Skin epidermis (tissue), 12 donors: ENCODE data around the gene TBC1D22A.
A peak's percentile ranks its signal among the peaks of the same experiment; 100 is the strongest.
"Not testable (repeated sequence)": the region's sequence is repeated elsewhere in the genome, so short reads cannot be mapped to it uniquely, and the experiment has no call there.

Source experiments
- H3K27ac ChIP-seq, 21 experiments: fragments of 200-600 bp; sonication (generic) in 11 of 21; one replicate each; pipeline ENCODE4 v1.5.0; 2020; ENCODE audit warnings: mild to moderate bottlenecking in 3 of 21, inconsistent platforms in 2 of 21, moderate library complexity in 2 of 21
- H3K4me3 ChIP-seq, 7 experiments: fragments of 200-600 bp; sonication (generic) in 2 of 7; one replicate each; pipeline ENCODE4 v1.5.0; 2020; ENCODE audit warnings: inconsistent platforms in 2 of 7, mild to moderate bottlenecking in 2 of 7, moderate library complexity in 1 of 7

Gene TBC1D22A

DNA sequence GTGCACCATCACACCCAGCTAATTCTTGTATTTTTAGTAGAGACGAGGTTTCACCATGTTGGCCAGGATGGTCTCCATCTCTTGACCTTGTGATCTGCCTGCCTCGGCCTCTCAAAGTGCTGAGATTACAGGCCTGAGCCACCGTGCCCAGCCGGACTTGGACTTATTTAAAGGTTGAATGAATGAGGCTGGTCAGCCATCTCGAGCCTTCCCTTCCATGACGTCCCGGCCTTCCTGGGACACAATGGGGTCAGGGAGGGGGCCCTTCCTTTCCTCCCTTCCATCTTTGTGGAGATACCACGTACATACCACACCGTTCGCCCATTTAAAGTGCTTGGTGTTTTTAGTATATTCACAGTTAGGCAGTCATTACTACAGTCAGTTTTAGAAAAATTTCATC, 19.8 kb downstream of the TBC1D22A start:
- H3K4me3 ChIP-seq, H3K27ac ChIP-seq: not testable (repeated sequence)

DNA sequence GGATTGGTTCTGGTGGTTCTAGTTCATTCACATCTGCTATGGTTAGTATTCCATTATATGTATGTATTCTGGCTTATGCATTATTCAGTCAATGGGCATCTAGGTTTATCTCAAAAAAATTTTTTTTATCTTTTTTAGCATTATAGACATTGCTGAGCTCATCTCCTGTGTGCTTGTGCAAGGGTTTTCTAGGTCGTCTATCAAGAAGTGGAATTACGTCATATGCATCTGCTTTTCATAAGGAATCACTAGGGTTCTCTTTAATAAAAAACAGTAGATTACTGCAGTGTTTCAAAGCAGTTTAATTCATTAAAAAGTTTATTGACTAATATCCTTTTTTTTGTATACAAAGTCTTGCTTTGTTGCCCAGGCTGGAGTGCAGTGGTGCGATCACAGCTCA, 21.3 kb downstream of the TBC1D22A start:
- no peak overlapping the region for H3K27ac ChIP-seq
- H3K4me3 ChIP-seq = no peak overlapping the region

DNA sequence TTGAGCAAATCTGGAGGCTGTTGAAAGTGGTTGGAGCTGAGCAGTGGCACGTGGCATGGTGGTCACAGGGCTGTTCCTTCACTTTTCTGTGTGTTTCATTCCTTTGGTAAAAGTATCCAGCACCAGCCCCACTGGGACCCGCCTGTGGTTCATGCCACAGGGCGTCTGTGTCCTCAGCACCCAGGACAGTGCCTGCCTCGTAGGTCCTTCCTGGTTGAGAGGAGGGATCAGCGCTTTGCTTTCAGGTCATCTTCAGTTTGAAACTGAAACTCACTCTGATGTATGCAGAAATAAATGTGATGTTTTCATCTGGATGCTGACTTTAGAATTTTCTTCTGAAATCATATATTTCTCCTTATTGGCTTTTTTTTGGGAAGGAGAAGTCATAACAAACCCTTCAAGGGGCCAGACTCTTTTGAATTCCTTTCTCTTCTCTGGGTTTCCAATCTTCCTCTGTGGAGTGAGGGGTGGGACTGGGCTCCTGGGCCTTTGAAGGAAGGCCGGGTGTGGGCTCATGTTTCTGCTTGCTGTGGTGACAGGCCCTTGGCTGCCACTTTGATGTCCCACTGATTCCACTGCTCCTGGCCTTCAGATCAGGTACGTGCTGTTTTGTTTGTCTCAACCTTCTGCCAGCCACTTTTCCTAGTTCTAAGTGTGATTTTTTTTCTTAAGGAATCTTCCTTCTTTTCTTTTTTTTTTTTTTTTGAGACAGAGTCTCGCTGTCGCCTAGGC, 26.2 kb downstream of the TBC1D22A start:
- Histone ChIP-seq H3K4me3 (no peak overlapping the region), H3K27ac (peak overlapping the region in 2 of 21 experiments; percentile 19 to 32)

DNA sequence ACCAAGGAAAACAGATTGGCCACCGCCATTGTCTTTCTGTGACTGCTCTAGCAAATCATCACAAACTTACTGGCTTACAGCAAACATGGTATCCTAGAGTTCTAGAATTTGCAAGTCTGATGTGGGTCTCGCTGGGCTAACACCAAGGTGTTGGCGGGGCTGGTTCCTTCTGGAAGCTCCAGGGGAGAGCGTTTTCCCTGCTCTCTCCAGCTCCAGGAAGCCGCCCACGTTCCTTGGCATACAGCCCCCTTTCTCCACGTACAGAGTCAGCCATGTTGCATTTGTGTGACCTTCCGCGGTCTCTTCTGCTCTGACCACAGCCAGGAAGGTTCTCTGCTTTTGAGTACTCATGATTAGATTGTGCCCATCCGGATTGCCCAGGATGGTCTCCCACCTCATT, 27.5 kb downstream of the TBC1D22A start:
- Histone ChIP-seq H3K27ac (peak overlapping the region in 5 of 21 experiments; percentile 47 to 90 (median 85)), H3K4me3 (no peak overlapping the region)

DNA sequence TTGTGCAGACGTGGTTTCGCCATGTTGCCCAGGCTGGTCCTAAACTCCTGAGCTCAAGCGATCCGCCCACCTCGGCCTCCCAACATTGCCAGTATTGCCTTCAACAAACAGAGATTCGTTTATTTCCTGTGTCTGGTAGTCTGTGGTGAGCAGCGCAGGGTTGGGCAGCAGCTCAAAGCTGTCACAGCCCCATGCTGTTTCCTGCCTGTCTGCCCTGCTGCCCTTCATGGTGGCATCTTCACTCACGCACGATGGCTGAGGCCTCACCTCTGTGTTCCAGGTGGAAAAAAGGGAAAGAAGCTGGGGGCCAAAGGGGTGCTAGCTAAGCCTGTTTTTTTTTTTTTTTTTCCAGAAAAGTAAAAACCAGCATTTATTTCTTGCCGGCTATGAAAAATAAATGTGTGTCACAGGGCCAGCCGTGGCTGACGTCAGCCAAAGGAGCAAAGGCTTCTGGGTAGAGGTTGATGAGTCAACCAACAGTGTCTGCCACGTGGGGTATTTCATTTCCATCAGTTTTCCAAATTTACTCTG, 28.8 kb downstream of the TBC1D22A start:
- H3K4me3 ChIP-seq = peak overlapping the region in 1 of 7 experiments; percentile 8
- H3K27ac ChIP-seq = peak overlapping the region in 18 of 21 experiments; percentile 43 to 90 (median 70)

DNA sequence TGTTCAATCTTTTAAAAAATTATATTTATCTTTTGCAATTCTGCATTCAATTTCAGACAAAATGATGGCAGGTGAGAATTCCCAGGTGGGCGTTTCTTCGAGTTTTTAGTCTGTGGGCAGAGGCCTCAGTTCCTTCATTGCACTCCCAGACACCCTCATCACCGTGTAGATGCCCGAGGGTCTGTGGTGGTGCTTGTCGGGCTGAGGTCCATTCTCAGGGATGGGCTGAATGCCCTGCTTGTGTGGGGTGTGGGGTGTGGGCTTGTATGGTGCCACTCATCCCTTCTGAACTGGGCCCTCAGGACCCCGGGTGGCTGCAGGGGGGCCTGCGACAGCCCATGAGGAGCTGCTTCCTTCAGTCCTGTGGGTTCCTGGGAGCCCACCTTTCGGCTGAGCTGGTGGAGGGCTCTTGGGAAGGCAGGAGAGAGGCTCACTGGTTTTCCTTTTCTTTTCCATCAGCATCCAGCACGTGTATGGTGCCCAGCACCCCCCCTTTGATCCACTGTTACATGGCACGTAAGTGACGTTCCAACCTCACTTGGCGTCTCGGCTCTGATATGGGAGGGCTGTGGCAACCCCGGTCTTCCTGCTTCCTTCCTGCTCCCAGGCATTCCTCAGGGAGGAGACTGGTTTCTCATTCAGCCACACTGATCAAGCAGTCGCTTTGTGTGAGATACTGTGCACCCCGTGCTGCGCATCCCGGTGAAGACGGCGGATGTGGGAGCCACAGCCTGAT, 29.8 kb downstream of the TBC1D22A start:
- no peak overlapping the region for H3K4me3 ChIP-seq
- H3K27ac ChIP-seq = peak overlapping the region in 19 of 21 experiments; percentile 9 to 90 (median 67)

DNA sequence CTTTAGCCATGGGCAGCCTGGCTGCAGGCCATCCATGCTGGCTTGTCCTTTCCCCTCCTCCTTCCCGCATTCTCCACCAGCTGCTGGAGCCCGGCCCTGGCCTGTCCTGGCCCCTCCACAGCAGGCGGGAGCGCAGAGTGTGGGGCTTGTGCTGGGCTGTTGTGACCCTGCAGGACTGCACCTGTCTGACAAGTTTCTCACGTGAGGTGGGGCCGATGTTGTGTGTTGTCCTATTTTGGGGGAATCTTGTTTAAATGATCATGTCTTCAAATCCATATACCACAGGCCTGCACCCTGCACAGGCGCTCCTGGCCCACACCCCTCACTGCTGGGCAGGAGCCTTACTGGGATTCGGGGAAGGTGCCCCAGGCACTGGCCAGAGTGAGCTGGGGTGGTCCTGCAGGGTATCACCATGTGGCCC, 30.4 kb downstream of the TBC1D22A start:
- H3K27ac ChIP-seq = peak overlapping the region in 11 of 21 experiments; percentile 47 to 90 (median 78)
- no peak overlapping the region for H3K4me3 ChIP-seq

DNA sequence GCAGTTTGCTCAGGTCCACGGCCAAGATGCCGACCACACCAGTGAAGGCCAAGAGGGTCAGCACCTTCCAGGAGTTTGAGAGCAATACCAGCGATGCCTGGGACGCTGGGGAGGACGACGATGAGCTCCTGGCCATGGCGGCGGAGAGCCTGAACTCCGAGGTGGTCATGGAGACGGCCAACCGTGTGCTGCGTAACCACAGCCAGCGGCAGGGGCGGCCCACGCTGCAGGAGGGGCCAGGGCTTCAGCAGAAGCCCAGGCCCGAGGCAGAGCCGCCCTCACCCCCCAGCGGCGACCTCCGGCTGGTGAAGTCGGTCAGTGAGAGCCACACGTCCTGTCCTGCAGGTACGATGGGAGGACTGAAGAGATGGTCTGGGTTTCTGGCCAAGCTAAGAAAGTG, 31.0 kb downstream of the TBC1D22A start:
- Histone ChIP-seq H3K27ac (peak overlapping the region in 2 of 21 experiments; percentile 47 to 87), H3K4me3 (no peak overlapping the region)

DNA sequence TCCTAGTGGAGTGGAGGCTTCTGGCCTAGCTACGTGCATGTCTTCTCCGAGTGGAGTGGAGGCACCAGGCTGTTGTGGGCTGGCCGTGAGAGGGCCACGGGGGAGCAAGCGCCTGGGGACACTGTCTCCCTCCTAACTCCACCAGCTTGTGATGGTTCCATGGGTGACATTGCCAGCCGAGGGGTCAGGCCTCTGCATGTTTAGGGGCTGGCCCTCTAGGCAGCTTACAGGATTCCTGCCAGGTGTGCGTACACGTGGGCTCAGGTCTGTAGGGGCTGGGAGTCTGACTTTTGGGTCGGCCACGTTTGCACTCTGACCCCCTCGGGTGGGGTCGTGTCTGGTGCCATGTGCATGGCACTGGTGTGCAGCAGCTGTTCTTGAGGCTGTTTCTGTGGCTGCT, 31.6 kb downstream of the TBC1D22A start:
- Histone ChIP-seq H3K4me3 (no peak overlapping the region), H3K27ac (no peak overlapping the region)

DNA sequence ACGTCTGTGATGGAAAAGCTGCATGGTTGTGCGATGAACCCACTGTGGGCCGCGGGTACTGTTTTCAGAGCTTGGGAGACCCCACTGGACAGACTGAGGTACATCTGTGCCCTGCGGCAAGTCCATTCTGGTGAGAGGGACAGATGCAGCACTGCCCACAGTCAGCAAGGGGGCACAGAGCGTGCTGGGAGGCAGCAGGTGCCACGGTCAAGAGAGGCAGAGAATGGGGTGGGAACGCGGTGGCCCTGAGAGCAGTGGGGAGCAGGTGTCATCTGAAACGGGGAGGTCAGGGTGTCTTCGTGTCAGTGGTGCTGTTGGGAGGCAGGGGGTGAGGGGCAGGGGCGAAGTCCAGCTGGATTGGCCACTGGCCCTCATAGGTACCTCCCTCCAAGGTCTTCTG, 32.0 kb downstream of the TBC1D22A start:
- no peak overlapping the region for H3K27ac ChIP-seq
- H3K4me3 ChIP-seq = no peak overlapping the region

DNA sequence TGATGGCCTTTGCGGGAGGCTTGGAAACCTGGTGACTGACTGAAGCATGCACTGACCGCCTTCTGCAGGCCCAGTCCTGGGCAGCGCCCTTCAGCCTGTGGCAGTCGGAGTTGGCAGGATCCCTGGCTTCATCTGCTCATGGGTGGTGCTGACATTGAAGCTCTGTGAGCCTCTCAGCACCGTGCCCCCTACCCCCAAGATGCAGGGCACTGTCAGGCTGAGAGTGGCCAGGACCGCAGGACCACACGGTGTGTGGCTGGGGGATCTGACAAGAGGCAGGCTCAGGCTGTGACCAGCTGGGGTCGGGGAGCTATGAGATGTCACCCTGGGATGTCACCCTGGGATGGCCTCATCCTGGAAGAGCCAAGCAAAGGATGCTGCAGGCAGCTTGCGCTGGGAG, 32.7 kb downstream of the TBC1D22A start:
- Histone ChIP-seq H3K27ac (no peak overlapping the region), H3K4me3 (no peak overlapping the region)

DNA sequence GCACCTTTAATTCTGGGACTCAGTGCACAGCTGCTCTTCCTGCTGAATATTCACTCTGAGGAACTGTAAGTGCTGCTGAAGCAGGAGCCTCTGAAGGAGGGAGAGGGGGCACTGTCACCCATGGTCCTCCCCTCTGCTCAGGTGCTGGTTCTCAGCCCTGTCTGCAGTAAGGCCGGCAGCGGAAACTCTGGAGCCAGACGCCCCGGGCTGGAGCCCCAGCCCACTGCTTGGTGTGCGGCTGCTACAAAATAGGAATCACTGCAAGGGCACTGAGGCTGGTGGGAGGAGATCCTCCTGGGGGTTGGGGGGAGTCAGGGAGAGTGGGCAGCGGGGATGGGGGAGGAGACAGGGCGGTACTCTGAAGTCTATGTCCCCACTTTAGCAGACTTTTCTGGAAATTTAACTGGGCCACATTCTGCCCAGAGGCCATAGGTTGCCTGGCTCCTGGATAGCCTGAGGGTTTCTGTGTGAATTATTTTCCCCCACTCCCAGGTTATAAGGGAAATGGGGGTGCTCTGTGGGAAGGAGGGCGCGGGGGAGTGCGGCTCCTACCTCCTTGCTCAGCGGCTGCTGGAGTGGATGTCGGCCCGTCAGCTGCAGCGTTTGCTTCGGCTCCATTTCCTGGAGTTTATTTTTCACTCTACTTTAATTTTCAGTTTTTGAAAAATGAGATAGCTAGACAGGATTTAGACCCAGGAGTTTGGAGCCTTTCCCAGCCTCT, 33.6 kb downstream of the TBC1D22A start:
- Histone ChIP-seq H3K4me3 (no peak overlapping the region), H3K27ac (no peak overlapping the region)

DNA sequence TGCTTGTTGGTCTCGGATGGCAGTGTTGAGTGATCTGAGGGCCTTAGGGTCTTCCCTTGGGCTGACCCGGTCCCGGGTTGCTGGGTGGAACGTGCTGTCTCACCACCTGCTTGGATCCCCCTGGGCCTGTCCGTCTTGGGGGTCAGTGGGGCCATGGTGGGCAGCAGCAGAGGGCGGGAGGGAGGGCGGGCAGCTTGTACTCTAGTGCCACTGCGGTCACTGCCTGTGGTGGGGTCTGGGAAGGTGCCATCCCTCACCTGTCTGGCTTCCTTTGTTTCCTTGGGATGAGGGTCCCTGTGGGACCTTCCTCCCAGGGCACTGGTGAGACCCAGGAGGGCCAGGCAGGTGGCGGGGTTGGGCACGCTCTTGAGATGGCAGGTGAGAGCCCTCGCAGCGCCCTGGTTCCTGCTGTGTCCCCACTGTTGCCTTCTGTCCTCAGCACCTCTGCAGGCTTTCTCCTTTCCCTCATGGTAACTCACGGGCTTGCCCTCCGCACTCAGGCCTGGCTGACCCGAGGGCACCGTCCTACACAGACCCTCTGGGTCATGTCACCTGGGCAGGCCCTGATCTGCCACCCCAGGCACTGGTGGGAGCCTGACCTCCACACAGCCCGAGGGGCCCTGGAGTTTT, 34.2 kb downstream of the TBC1D22A start:
- H3K27ac ChIP-seq = no peak overlapping the region

DNA sequence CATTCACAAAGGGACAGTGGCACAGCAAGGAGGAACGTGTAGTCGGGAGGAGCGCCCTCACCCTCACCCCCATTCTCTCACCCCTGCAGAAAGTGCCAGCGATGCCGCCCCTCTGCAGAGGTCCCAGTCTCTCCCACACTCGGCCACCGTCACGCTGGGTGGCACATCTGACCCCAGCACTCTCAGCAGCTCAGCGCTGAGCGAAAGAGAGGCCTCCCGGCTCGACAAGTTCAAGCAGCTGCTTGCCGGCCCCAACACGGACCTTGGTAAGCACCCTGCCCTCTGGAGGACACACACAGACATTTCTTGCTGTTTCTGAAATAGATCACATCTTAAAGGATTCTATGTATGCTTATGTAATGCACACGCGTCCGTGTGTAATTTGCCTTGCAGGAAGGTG, 34.9 kb downstream of the TBC1D22A start:
- H3K27ac ChIP-seq = peak overlapping the region in 1 of 21 experiments; percentile 60
- H3K4me3 ChIP-seq = no peak overlapping the region

More for the DNA sequence above, 34.2 kb downstream of the TBC1D22A start:
- no peak overlapping the region for H3K4me3 ChIP-seq

DNA sequence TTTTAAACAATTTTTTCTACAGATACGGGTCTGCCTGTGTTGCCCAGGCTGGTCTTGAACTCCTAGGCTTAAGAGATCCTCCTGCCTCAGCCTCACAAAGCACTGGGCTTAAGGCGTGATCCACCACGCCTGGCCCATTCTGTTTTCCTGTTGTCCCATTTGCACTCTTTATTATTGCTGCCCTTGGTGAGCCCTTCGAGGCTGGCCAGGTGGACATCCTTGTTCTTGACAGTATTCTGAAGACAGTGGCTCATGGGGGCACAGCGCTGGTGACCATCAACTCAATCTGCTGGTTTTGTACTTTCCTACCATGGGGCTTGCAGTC, 35.6 kb downstream of the TBC1D22A start:
- H3K4me3 ChIP-seq = no peak overlapping the region
- peak overlapping the region in 1 of 21 experiments; percentile 60 for H3K27ac ChIP-seq

DNA sequence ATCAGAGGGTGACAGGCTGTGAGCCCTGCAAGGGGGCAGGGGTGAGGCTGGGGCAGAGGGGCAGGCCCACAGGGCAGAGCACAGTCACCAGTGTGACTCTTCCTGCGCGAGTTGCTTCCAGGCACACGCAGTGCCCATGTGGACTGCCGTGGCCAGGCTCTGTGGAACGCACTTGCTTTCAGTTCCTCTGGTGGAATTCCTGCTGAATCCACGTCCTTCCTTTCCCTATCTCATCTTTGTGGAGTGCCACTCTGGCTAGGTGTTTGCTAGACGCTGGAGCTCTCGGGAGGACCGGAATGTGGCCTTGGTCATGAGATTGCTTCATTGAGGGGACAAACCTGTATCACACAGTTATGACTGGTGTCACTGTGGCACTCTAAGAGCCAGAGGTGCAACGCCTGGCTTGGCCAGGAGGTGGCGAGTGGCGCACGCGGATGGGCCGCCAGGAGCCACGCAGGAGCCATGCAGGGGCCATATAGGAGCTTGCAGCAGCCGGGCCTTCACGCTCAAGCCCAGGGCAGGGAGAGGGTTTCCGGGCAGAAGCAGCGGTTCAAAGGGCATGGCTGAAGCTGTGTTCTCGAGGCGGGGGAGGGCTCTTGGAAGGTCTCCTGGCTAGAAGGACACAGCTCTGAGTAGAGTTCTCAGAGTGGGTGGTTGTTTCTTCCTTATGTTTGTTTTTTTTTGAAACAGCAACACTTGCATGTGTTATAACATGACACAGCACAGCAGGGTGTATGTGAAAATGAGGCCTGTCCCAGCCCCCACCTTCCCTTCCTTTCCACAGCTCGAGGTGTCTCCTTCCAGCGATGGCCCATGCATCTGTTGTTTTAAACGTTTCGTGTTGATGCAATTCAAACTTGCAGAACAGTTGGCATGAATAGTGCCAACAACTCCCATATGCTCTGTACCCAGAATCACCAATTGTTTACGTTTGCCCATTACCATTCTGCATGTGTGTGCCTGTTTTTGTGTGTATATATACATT, 36.2 kb downstream of the TBC1D22A start:
- peak overlapping the region in 1 of 21 experiments; percentile 60 for H3K27ac ChIP-seq

DNA sequence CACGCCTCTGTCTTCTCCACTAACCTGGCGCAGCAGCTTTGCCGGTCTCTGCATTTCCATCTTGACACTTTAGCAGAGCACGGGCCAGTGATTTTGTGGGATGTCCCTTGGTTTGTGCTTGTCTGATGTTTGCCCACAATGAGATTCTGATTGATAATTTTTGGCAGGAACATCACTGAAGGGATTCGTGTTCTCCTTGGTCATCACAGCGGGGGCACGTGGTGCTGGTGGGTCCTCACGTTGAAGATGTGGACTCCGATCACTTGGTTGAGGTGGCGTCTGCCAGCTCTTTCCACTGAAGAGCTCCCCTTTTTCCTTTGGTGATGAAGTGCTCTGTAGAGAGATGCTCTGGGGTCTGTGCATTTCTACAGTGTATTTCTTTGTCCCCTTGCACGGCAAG, 37.2 kb downstream of the TBC1D22A start:
- H3K4me3 ChIP-seq = no peak overlapping the region
- no peak overlapping the region for H3K27ac ChIP-seq

More for the DNA sequence above, 36.2 kb downstream of the TBC1D22A start:
- no peak overlapping the region for H3K4me3 ChIP-seq

DNA sequence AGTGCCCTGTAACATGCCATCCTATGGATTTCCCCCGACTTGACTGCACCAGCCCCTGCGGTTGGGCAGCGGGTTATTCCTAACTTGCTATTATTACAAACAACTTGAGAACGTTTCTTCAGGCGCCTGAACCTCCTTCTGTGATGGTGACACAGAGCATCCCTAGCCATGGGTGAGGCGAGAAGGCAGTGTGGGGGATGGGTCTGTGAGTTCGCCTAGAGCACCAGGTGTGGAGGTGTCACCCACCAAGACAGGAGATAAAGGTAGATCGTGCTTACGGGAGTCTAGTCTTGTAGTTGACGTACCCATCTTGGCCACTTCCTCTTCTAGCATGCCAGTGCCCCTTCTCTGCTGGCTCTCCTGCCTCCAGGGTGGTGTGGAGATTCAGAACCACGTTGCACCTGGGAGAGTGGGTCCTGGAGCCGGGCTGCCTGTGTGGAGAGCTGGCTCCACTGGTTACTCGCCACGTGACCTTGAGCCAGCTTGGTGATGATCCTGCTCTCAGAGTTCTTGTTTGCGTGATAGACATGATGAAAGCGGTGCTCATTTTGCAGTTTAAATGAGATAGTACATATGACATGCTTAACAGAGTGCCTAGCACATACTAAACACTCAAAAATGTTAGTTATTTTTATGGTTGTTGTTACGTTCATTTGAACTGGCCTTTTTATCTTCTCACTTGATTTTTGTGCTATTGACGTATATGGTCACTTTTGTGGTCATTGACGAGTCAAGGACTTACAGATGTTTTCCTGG, 37.8 kb downstream of the TBC1D22A start:
- Histone ChIP-seq H3K4me3 (no peak overlapping the region), H3K27ac (no peak overlapping the region)
